HK-2 (cell line): Measurements from ENCODE around the gene TTN.

Experiments used
- DNase-seq: peaks from one replicate; pipeline ENCODE4 v3.0.0-alpha.2; 2018; ENCODE audit not compliant: unreplicated experiment

The TTN gene

DNA sequence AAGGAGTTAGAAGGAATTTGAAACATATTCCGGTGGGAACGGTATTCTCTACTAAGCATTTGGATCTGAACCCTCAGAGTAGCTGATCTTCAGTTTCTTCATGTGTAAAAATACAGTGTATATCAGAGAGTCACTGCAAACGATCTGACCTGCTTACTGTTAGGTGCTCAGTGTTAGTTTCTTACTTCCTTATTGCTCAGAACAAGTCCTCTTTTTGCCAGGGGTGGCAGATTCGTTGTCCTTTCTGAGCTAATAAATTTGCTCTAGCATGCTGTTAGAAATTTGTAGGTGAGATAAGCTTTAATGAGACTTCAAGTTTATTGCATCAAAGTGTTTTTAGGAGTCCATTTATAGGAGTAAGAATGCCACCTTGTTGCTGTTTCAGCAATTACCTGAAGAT, 311.2 kb downstream of the TTN start:
- no peak for DNase-seq

DNA sequence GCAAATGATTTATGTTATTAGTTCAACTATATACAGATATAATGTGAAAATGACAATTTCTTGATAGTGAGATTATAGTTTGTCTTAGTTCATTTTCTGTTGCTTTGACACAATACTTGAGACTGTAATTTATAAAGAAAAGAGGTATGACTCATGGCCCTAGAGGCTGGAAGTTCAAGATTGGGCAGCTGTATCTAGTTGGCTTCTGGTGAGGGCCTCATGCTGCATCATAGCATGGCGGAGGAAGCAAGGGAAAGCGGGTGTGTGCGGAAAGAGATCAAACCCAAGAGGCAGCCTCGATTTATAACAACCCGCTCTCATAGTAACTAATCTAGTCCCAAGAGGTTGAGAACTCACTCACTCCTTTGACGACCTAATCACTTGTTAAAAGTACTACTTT, 315.6 kb downstream of the TTN start:
- no peak for DNase-seq

DNA sequence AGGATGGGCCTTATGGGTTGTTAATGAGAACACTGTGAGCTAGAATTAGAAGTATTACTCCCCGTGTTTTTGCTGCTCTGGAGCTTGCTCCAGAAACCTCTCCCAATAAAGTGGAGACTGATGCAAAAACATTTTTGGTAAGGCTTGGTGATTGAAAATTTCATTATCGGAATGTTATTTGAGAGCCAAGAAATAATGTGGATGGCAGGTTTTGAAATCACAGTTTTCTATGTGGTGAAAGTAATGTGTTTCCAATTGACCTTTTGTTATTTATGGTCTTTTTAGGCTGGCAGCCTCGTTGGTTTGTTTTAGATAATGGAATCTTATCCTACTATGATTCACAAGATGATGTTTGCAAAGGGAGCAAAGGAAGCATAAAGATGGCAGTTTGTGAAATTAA, 321.9 kb downstream of the TTN start:
- no peak for DNase-seq

GRCh38 chr2:178484245-178485041, 322.8 kb downstream of the TTN start:
- DNase-seq = no peak

DNA sequence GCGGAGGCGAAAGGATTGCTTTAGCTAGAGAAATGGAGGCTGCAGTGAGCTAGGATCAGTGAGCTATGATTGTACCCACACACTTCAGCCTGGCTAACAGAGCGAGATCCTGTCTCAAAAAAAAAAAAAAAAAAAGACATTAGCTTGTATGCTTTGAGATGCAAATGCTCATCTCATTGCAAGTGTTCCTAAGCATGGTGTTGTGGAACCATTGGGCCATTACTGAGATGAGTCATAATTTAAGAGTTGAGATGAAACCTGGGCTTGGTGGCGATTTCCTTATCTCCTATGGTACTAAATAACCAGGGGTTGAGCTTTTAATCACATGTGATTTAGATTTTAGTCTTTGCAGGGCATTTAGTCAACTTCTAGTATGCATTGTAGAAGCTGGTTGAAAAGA, 324.8 kb downstream of the TTN start:
- DNase-seq = no peak

GRCh38 chr2:178480227-178481181, 326.7 kb downstream of the TTN start, which contains the start of gene PLEKHA3:
Gene PLEKHA3, plus strand, starts transcription at chr2:178480457. Its CDS starts 413 bp downstream, at chr2:178480870.
- DNase-seq = peak; percentile 96

- peak; percentile 7 for DNase-seq
Measured at GRCh38 chr2:178479758-178480226, 327.4 kb downstream of the TTN start.

DNA sequence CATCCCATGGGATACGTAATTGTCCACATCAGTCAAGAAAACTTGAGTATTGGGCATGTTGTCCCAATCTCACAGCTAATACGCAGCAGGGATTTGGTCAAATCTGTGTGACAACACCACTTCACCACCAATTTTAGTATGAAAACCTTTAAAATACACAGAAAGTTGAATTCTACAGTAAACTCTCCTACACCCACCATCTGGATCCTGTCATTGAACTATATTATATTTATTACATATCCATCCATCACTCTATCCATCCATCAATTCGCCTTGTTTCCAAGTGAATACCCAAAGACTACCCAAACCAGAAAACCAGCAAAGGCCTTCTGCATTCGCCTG, 328.0 kb downstream of the TTN start:
- no peak for DNase-seq

DNA sequence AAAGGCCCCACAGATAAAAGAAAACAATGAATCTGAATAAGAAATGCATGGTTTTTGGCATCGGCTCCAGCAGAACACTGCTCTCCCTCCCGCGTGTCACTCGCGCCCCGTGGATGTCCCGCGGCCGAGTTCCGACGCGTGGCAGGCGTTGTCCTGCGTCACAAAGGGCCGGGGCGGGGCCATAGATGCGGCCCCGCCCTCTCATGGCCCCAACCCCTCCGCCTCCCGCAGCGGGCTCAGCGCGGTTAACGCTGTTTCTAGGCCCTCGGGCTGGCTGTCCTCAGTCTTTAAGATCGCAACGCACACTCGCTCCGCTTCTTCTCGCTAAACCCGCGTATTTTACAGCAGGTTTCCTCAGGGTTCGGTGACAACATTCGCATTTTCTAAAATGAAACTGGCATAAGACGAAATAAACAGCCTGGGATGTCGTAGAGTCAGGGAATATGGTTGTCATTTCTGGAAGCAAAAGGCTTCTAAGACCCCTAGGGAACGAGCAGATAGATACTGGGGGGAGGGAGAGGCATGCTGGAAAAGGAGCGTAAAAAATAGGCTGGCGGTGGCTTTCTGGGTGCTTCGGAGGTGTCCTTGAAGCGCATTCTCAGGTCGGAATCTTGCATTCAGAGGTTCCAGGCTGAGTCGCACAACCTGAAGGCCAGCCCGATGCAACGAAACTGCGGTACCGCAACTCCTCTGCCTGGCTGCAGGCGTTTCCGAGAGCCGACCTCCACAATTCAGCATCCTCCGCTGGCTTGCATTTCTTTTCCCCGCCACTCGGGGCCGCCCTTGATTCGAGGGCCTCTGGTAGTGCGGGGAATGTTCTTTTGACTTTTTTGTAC, 328.6 kb downstream of the TTN start, which contains the start of gene FKBP7:
TSS of gene FKBP7 (minus strand) at position 162 of the 836 bp plus-strand sequence. CDS start at position 61, 101 bp downstream.
- peak; percentile 87 for DNase-seq

DNA sequence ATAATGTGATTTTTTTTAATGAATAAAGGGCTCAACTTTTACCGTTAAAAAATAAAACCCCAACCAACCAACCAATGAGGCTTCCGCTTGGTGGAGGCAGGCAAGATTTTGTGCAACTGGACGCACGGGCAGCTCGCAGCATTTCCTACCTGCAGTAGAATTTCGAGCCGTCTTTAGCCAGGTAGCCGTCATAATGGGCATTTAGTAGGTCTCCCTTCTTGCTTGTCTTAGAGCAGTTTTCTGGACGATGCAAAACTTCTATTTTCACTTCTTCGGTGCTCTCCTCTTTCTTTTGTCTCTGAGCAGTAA, 329.1 kb downstream of the TTN start:
- no peak for DNase-seq

- DNase-seq = no peak
Measured at GRCh38 chr2:178477443-178478129, 329.6 kb downstream of the TTN start.

DNA sequence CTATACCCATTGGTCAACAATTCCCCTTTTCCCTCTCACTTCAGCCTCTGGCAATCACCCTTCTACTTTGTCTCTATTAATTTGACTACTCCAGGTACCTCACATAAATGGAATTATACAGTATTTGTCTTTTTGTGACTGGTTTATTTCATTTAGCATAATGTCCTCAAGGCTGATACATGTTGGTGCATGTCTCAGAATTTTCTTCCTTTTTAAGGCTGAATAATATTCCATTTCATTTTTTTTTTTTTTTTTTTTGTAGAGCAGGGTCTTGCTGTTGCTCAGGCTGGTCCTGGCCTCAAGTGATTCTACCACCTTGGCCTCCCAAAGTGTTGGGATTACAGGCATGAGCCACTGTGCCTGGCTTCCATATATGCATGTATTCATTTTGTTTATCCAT, 330.7 kb downstream of the TTN start:
- no peak for DNase-seq
